Measurements from ENCODE around the gene HSPA8. TPM values are rescaled to one million over a fixed set of nuclear protein-coding genes. Genes with fewer than 3 reads are reported as not detected.

HSPA8 gene
- total RNA-seq: 4,037 TPM

DNA sequence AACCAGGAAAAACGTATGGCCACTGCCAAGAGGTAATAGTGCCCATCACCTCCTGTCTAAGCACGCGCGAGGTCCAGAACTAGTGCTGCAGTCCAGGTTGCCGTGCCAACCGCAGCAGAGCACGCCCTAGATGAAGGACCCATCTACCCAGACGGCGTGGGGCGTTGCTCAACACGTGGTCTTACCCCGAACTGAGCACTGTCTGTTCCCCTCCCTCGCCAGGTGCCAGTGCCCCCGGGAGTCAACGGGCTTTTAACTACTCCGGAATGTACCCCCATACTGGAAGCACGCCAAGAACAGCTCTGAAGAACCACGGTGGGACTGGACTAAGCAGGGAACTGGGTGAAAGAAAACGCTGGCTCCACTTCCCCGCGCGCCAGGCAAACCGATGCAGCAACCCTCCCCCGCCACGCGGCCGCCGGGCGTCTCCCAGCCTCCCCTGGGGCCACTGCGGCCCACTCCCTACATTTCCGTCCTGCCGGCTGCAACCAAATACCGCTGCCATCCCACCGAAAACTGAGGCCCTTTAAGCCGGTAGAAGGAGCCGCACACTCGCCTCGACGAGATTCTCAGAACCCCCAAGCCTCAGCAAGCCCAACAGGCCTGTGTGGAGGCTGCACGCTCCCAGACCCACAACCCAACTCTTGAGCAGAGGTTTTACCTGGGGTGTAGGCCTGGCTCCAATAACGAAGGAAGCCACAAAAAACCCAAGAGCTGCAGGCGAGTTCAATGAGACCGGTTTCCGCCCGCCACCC lies at the start of gene HSPA8:
TSS of gene HSPA8 (minus strand) at position 734 of the 755 bp plus-strand sequence. CDS start 812 bp downstream, outside the sequence.

Small RNAs within 50 kb of the gene (small RNA-seq; reads per million reads assigned to genes)
- gene RPL31P47 (not detected), gene SNORD14C (not detected), gene SNORD14D (not detected), gene SNORD14E (142 reads per million, percentile 97 among the genes with 10 or more reads in this experiment)

Other genes with a start within 250 kb of the HSPA8 start
- 0.46 TPM for gene CRTAM, start 223.6 kb downstream of the HSPA8 start, total RNA-seq
- gene JHY, start 179.4 kb downstream of the HSPA8 start, total RNA-seq: 15.5 TPM
- 0.69 TPM for gene BSX, start 80.3 kb downstream of the HSPA8 start, total RNA-seq
- gene CLMP, start 133.1 kb upstream of the HSPA8 start, total RNA-seq: 42.0 TPM